ENCODE data around the gene DNAH3.

The DNAH3 gene

DNA sequence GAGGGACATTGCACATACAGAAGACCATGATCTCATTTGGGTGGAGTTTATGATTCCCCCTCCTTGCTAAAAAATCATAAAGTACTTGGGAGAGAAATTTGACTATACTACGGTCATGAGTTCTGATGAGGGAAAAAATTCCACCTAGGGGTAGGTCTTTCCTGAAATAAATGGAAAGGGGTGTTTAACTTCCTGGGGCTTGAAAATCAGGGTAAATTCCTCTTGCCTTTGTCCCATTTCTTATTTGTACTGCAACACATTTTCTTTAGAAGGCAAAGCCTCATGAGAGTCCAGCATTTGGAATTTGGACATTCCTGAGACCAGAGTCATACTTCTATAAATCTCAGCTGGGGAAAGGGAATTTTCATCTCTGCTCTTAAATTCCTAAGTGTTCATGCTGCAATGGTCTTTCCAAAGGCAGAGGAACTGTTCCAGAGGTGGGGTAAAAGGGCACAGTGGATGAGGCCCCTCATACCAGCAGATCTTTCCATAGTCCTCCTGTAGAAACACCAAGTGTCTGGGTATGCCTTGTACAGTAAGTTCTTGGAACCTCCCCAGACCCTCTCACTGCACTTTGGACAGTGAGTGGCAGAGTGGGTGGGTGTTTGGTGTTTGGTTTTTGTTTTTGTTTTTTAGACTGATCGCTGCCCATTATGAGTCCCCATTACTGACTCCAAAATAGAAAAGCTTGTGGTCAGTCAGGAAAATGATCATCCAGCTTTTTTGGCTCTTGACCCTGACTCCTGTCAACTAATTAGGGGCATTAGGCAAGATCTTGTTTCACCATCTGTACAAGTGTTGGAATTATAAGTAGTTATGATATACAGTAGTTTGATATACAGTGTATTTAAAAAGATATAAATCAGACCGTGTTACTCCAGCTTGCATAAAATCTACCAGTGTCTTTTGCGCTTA, 244.0 kb downstream of the DNAH3 start:
- DNase-seq (ENCODE audit: low read depth in 2 of 2) = no peak

- no peak for DNase-seq (ENCODE audit: low read depth in 2 of 2)
Measured at GRCh38 chr16:20905576-20905975, 245.1 kb downstream of the DNAH3 start.

- no peak for DNase-seq (ENCODE audit: low read depth in 2 of 2)
Measured at GRCh38 chr16:20904507-20905081, 246.1 kb downstream of the DNAH3 start.

GRCh38 chr16:20903899-20904506, 246.6 kb downstream of the DNAH3 start:
- DNase-seq (ENCODE audit: low read depth in 2 of 2) = no peak

DNA sequence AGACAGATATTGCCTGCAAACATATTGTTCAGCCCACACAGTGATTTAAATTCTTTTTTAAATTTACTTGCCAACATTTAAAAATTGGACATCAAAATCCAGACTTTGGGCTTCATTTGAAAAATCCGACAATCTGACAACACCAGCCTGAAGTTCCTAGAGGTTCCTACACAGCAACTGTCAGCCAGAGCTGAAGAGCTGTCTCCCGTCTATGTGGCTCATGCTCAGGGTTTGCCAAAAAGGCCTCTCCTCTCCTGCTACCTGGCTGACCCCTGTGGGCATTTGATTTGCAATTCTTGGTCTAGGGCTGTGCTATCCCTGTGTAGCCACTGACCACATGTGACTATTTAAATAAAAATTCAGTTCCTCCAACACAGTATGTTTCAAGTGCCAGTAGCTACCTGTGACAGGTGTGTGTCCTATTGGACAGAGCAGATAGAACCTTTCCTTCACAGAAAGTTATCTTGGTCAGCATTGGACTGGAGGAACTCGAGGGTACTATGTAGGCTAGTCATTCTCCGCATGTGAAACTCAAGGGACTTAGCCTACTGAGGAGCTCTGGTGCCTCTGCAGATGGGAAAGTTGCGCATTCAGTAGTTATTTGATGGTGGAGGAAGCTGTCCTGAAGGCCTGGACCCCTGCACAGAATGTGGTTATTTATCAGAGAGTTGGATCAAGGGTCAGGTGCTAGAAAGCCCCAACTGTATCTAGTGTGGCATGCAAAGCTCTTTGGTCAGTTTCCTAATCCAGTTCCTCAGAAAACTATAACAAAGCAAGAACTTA, 247.3 kb downstream of the DNAH3 start:
- no peak for DNase-seq (ENCODE audit: low read depth in 2 of 2)

DNA sequence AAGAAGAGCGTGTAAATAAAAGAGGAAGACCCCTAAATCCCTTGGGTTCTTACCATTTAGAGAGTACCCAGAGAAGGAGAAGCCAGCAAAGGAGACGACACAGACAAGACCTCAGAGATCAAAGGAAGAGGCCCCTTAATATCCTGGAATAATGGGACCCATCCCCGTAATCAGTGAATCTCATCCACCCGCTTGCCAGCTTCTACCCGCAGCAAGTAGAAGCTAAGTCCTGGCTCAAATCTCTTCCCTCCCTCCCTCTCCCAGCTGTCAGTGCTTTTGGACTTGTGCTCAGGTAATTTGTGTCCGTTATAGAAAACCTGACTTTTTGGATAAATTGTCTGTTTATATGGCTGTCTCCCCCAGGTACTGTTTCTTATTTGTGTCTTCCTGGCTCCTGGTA, 248.2 kb downstream of the DNAH3 start:
- no peak for DNase-seq (ENCODE audit: low read depth in 2 of 2)

DNA sequence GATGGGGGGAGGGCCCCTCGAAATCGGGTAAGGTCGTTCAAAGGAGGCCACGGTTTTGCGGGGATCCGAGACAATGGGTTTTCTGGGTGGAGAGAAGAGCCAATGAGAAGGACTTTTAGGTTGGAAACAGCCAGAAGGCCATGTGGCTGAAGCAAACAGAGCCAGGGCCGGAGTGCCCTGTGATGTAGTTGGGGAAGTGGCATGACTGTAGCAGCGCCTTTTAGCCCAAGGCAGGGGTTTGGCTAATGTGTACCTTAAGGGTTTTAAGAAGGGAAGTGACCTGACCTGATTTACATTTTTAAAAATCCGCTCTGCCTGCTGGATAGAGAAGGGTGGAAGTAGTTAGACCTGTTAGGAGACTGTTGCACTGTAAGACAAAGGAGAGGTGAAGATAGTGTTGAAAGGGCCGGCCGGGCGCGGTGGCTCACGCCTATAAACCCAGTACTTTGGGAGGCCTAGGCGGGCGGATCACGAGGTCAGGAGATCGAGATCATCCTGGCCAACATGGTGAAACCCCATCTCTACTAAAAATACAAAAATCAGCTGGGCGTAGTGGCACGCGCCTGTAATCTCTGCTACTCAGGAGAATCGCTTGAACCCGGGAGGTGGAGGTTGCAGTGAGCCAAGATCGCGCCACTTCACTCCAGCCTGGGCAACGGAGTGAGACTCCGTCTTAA, 249.1 kb downstream of the DNAH3 start:
- DNase-seq (ENCODE audit: low read depth in 2 of 2) = no peak

DNA sequence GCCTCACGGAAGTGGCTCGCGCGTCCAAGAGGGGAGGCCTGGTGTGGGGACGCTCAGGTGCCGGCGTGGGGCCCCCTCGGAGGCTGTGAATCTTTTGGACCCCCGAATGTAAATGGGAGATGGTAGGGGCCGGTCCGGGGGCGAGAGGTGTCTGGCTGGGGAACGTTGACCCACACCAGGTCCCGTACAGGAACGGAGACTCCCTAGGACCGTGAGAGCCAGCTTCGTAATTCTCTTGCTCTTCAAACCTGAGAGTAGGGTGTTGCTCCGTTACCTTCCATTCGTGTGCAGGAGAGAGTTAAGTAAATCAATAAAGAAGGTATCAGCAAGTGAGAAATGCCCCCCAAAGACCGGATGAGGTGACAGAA, 249.6 kb downstream of the DNAH3 start:
- no peak for DNase-seq (ENCODE audit: low read depth in 2 of 2)

GRCh38 chr16:20900299-20901067, 250.2 kb downstream of the DNAH3 start, which contains the start of the genes DCUN1D3 and LYRM1:
Gene DCUN1D3 (minus strand): TSS chr16:20900358. CDS start chr16:20862538, 37,820 bp downstream.
Gene LYRM1 (plus strand): TSS chr16:20900771. CDS start chr16:20915556, 14,785 bp downstream.
- DNase-seq (ENCODE audit: low read depth in 2 of 2) = peak; percentile 89 to 91

GRCh38 chr16:20899477-20900298, 251.0 kb downstream of the DNAH3 start:
- no peak for DNase-seq (ENCODE audit: low read depth in 2 of 2)

DNA sequence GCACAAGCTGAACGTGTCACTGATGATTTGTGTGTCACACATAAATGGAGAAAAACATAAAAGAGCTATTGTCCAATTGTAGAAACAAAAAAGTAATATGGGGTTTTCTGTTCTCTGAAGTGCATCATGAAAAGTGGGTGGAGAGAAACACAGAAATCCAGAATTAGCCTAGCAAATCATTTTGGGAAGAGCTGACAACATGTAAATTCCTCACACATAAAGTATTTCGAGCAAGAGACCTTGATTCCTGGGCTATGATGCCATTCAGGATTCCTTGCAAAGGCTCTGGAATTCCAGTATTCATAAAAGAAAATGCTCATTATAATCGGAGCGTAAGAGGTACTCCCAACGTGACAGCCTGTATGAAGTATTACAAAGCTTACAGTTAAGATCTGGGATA, 251.6 kb downstream of the DNAH3 start:
- DNase-seq (ENCODE audit: low read depth in 2 of 2) = no peak

DNA sequence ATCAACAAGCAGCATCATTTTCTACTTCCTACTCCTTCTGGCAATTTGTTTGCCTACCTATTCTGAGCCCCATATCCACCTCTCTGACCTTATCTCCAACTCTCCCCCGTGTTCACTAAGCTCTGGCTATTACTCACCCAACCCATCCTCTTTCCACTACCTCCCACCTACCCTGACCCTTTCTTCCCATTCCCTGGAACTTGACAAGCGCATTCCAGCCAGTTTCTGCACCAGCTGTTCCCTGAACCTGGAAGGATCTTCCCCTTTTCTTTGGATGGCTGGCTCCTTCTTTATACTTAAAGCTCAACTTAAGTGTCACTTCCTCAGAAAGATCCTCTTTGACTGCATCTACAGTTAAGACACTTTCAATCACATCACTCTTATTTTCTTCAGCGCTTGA, 252.7 kb downstream of the DNAH3 start:
- DNase-seq (ENCODE audit: low read depth in 2 of 2) = no peak

- DNase-seq (ENCODE audit: low read depth in 2 of 2) = no peak
Measured at GRCh38 chr16:20897253-20897897, 253.3 kb downstream of the DNAH3 start.

GRCh38 chr16:20894388-20894787, 256.3 kb downstream of the DNAH3 start:
- DNase-seq (ENCODE audit: low read depth in 2 of 2) = no peak

DNA sequence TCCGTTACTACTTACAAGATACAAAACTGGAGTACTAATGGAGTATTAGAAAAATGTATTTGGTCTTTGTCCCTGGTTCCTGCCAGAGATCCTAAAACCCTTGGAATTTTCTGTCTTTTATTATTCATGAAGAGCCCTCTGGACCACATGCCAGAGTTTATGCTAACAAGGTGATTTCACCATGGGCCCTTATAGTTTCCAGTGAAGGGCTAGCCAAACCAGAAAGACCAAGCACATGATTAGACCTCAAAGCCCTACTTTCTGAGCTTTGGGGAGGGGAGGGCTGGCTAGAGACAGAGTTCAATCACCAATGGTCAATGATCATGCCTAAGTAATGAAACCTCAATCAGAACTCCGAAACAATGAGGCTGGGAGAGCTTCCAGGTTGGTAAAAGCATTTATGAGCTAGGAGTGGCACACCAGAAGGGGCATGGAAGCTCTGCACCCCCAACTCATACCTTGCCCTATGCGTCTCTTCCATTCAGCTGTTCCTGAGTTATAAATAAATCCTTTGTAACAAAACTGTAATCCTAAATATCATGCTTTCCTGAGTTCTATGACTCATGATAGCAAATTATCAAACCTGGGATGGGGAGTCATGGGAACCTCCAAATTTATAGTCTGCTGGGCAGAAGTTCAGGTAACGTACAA, 260.9 kb downstream of the DNAH3 start:
- no peak for DNase-seq (ENCODE audit: low read depth in 2 of 2)

- DNase-seq (ENCODE audit: low read depth in 2 of 2) = no peak
Measured at GRCh38 chr16:20887207-20887606, 263.4 kb downstream of the DNAH3 start.

GRCh38 chr16:20886320-20886719, 264.3 kb downstream of the DNAH3 start:
- no peak for DNase-seq (ENCODE audit: low read depth in 2 of 2)

DNA sequence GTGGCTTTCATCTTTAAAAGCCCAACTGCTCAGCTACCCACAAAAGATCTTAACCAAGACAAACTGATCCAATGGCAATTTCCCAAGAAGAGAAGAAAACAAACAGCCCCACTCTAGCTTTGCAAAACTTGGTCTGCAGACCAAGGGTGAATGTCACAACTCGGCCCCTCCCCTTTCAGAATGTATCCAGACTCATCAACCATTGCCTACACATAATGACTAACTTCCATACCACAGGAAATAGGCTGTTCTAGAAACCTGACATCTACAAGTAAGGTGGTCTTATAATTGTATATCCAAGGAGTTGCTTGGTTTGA, 266.4 kb downstream of the DNAH3 start:
- no peak for DNase-seq (ENCODE audit: low read depth in 2 of 2)

All from stimulated activated CD8-positive, alpha-beta memory T cell treated with anti-CD3 and anti-CD28 coated beads, Interleukin-2, amount 100 ng/mL, for 48 hours (primary cell).